ACHN (cell line): ENCODE results near the gene RAMP2.
A peak's percentile ranks its signal among the peaks of the same experiment; 100 is the strongest.
"Not testable (repeated sequence)": the region's sequence is repeated elsewhere in the genome, so short reads cannot be mapped to it uniquely, and the experiment has no call there.

Experiments used
- DNase-seq: peaks from one replicate; pipeline ENCODE4 v3.0.0-alpha.2; 2015
- in situ Hi-C: cut with HindIII; loops from 2 replicates; pipeline ENCODE4 v1.10.0; 2017; ENCODE audit warnings: low sequenced_read_pairs, low pct_ligation_motif_present, low pct_unique_long_range_greater_than_20kb

Gene RAMP2

GRCh38 chr17:42761638-42762037 lies 611 bp downstream of the RAMP2 start:
- DNase-seq, result no peak
- in situ Hi-C loops, result no loop called here

- DNase-seq, result no peak
- in situ Hi-C loops, result no loop called here
These were observed 5.1 kb downstream of the RAMP2 start for GRCh38 chr17:42766124-42766523.

- in situ Hi-C loops, result no loop called here
- no peak for DNase-seq
These were observed 6.5 kb downstream of the RAMP2 start for GRCh38 chr17:42767512-42767911.

GRCh38 chr17:42768006-42768405 lies 7.0 kb downstream of the RAMP2 start:
- DNase-seq, in situ Hi-C loops: not testable (repeated sequence)

- in situ Hi-C loops, DNase-seq: not testable (repeated sequence)
These were observed 8.9 kb downstream of the RAMP2 start for GRCh38 chr17:42769964-42770363.

DNA sequence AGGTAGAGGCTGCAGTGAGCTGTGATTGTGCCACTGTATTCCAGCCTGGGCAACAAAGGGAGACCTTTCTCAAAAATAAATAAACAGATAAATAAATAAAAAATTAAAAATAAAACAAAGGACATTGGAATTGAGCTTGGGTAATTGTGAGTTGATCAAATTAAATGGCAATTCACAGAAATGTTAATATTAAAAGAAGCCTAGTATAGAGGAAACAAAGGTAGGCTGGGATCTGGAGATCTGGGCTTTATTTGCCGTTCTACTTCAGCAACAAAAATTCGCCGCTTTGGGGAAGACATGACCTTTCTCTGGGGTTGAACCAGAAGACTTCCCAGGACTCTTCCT lies 11.9 kb downstream of the RAMP2 start:
- DNase-seq, result no peak
- in situ Hi-C loops, result no loop called here

GRCh38 chr17:42773290-42774035 lies 12.4 kb downstream of the RAMP2 start, which contains the start of gene VPS25:
VPS25 (plus strand) TSS chr17:42773449; CDS start chr17:42773476, 27 bp downstream.
- in situ Hi-C loops, result no loop called here
- DNase-seq, result peak; percentile 91

- in situ Hi-C loops, result no loop called here
- DNase-seq, result peak; percentile 87
These were observed 13.2 kb downstream of the RAMP2 start for GRCh38 chr17:42774066-42774745.

DNA sequence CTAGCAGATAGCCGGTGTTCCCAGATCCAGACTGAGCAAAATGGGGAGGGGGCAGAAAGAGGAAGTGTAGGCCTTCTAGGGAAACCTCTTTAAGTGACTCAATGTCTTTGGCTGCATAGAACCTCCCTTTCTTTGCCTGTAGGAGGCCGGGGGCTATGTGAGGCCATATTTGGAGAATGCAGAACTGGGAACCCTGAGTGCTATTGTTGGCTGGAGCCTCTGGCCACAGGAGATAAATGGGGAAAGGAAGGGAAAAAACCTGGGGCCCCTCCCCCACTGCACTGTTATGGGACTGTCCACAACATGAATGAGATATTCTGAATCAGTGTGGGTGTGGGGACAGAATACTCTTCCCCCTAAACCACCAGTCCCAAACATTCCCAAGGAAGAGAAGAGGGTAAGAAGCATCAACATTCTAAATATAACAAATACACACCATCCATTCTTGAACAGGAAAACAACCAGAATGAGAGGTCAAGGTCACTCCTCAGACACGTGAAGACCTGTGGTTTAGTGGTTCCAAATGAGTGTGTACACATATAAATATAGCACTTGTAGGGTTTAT lies 14.6 kb downstream of the RAMP2 start:
- DNase-seq, result peak; percentile 42
- in situ Hi-C loops, result no loop called here

- in situ Hi-C loops, result no loop called here
These were observed 17.5 kb downstream of the RAMP2 start for GRCh38 chr17:42778570-42778969.

GRCh38 chr17:42779304-42779935 lies 18.4 kb downstream of the RAMP2 start:
- in situ Hi-C loops, result no loop called here
- no peak for DNase-seq

More at GRCh38 chr17:42778570-42778969, 17.5 kb downstream of the RAMP2 start:
- no peak for DNase-seq

DNA sequence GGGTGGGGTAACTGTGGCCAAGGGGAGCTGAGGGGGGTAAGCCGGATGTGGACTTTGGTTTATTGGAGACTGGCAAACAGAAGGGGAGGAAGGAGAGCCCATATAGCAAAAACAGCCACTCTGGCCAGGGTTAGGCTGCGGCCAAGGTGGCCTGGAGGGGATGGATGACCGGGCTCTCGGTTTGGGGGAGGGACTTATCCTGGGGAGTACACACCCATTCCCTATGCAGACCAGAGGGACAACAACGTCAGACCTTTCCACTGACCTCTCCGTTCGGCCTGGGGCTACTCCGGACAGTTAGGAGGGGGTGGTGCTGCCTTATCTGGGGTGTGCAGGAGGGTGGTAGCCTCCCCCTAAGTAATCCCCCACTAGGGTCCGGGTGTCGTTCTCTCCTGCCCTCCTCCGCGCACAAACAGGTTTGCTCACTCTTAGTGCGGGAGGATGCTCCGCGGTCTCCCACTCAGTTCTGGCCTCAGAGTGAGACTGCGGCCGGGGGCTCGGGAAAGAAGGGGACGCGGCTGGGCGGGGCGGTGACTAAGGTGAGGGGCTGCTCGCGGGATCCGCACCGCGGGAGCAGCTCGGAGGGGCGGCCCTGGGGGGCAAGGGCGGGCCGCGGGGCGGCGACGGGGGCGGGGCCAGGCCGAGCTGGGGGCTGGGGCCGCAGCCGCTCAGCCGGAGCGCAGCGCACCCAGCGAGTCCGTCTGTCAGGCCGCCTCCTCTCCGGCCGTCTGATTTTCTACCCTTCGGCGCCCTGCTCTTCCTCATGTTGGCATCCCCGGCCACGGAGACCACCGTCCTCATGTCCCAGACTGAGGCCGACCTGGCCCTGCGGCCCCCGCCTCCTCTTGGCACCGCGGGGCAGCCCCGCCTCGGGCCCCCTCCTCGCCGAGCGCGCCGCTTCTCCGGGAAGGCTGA lies 19.2 kb downstream of the RAMP2 start, which contains the start of gene WNK4:
Gene WNK4, plus strand, starts transcription at position 675 of the 915 bp plus-strand sequence. Its CDS starts 89 bp downstream, at position 764.
- in situ Hi-C loops, result no loop called here

GRCh38 chr17:42780851-42781638 lies 20.0 kb downstream of the RAMP2 start:
- in situ Hi-C loops, result no loop called here
- DNase-seq, result no peak

More for the DNA sequence above, 19.2 kb downstream of the RAMP2 start, which contains the start of gene WNK4:
- DNase-seq, result peak; percentile 77

GRCh38 chr17:42781639-42782165 lies 20.7 kb downstream of the RAMP2 start:
- DNase-seq, result no peak
- in situ Hi-C loops, result no loop called here

DNA sequence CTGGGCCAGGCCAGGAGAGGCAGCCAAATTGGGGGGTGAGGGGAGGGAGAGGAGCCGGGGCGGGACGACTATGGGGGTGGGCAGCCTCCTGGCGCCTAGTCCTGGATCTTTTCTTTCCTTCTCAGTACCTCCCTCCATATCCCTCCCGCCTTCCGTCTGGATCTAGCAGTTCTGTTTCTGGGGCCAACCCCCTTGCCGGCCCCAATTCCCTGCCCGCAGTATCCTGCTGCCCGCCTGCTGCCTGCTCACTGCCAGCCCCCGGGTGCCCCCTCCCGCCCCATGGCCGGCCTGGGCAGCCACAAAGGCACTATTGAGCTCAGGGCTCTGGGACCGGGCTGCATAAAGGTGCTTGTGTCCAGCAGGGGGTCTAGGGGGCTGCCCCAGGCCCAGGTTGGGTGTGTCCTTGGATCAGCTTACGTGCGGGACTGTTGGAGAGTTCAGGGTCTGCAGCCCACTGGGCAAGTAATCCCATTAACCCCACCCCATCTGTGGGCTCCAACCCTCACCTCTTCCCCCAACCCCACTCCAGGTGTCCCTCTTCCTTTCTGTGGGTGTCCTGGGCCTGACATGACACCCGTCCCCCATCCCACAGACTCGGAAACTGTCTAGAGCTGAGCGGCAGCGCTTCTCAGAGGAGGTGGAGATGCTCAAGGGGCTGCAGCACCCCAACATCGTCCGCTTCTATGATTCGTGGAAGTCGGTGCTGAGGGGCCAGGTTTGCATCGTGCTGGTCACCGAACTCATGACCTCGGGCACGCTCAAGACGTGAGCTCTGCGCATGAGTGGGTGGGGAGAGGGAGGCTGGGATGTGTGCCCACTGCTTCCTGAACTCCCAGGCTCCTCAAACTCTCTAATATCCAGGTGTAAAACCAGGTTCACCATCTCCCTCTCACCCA lies 21.4 kb downstream of the RAMP2 start:
- in situ Hi-C loops, result no loop called here
- DNase-seq, result no peak

- in situ Hi-C loops, result no loop called here
- peak; percentile 80 for DNase-seq
These were observed 22.2 kb downstream of the RAMP2 start for GRCh38 chr17:42783062-42783790.
